Cortex of kidney (tissue), 1 donor: ENCODE results near the gene FRMD4A.
"Not testable (repeated sequence)": the region's sequence is repeated elsewhere in the genome, so short reads cannot be mapped to it uniquely, and the experiment has no call there.

ENCODE experiments used
- DNase-seq: peaks from one replicate; lab custom pipeline; 2025; lab: John Stamatoyannopoulos, UW

FRMD4A gene

GRCh38 chr10:14099885-14100284 is 230.8 kb downstream of the FRMD4A start:
- no peak for DNase-seq

DNA sequence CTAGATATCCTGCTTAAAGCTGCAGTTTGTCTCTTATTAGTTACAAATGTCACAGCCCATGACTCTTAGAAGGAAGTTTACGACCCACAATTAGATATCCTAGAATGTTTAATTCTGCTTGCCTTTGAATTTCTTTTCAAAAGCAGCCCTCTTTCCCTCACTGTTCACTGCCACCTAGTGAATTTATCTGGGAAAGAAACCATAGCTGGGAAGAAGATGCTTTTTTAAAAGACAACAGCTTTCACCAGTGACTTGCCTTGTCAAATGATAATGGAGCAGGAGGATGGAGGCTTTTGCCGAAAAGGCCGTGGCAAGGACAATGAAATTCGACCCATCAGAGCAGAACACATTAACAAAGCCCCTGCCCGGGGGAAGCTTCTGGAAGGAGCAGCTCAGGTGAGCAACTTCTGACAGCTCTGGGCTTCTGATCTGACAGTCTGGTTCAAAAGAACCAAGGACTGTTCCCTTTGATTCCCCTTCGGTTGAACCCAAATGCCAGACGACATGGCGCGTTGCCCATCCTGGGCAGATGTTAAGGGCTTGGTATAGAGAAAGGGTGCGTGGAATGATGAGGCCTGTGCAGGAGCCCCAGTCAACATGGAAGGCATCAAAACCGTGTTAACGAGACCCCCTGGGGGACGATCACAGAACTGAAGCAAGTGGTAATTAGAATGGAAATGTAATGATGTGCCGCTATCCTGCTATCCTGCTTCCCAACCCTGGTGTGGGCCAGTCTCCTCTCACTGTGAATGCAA is 236.8 kb downstream of the FRMD4A start:
- DNase-seq: no peak

- no peak for DNase-seq
Observed at GRCh38 chr10:14092799-14093198, 237.9 kb downstream of the FRMD4A start.

DNA sequence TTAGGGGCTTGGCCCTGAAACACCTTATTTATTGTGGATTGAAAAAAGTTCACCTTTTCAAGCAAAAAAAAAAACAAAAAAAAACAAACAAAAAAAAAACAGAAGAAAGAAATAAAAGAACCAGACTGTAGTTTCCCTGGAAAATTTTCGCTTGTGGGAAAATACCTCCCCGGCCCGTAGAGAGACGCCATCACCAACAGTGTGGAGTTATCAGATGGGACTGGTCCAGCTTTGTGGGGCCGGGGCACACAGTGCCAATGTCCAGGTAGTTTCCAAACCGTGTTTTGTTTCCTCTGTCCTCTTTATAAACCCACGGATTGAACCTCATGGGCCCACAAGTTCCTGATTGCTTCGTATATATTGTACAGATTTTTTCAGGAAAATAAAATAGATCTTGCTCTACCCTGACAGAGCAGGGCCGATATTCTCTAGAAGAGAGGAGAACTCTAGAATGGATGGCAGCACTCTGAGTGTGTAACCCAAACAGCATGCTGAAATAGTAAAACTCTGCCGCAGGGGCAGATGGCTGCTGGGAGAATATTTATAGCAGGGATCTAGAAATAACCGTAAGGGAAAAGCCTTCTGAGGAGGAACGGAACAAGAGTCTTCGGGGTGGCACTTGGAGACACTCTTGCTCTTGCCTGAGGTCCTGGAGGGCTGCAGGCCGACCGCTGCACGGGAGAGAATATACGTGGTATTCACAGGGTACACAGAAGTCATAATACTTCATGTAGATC is 241.0 kb downstream of the FRMD4A start:
- no peak for DNase-seq

DNA sequence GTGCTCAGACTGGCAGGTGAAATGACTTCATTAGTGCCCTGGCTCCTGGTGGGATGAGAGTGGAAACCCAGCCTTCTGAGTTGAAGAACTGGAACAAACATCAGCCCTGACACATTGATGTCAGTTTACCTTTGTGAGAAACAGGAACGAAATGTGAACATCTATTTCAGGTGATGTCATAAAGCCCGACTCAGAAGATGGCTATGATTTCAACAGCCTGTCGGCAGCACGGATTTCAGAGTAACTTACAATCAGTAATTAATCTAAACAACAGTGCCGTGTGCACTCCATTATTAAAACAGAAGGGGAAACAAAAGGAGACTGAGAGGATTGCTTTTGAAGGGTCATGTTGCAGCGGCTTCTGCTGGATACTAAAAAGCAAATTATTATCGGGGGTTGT is 243.2 kb downstream of the FRMD4A start:
- DNase-seq: no peak

DNA sequence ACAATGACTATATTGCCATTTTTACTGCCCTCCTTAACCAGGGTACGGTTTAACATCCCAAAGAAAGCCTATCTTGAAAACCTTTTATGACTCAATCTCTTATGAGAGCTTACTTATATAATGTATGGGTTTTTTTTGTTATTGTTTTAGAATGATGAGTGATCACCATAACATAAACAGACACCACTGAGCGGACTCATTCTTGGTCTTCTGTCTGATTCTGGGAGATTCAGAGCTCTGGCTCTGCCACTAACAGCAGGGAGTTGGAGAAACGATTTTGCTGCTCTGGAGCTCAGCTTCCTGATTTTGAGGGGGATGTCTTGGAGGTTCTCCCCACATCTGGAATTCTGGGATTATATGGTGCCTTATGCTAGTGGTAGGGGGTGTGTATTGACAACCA is 244.1 kb downstream of the FRMD4A start:
- no peak for DNase-seq

GRCh38 chr10:14084875-14085274 is 245.8 kb downstream of the FRMD4A start:
- no peak for DNase-seq

GRCh38 chr10:14080795-14081194 is 249.9 kb downstream of the FRMD4A start:
- no peak for DNase-seq

- DNase-seq: no peak
Observed at GRCh38 chr10:14077430-14077829, 253.3 kb downstream of the FRMD4A start.

GRCh38 chr10:14074062-14074884 is 256.5 kb downstream of the FRMD4A start:
- DNase-seq: no peak

DNA sequence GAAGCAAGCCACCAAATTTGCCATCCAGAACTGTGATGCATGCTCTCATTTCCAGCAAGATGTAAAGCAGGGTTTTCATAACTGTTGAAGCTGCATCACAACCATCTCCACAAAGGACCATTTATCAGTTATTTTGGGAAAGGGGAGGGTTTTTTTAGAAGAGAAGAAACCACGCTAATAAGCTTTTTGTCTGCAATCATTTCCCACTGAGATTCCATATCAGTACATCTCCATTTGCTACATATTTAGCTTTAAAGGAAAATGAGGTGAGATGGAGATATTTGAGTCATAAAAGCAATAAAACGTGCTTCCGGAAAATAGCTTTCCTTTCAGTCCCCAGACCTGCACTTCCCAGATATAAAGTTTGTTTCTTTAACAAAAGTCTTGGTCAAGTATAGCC is 258.2 kb downstream of the FRMD4A start:
- no peak for DNase-seq

GRCh38 chr10:14071956-14072355 is 258.8 kb downstream of the FRMD4A start:
- no peak for DNase-seq

- DNase-seq: no peak
Observed at GRCh38 chr10:14068601-14069250, 262.0 kb downstream of the FRMD4A start.

DNA sequence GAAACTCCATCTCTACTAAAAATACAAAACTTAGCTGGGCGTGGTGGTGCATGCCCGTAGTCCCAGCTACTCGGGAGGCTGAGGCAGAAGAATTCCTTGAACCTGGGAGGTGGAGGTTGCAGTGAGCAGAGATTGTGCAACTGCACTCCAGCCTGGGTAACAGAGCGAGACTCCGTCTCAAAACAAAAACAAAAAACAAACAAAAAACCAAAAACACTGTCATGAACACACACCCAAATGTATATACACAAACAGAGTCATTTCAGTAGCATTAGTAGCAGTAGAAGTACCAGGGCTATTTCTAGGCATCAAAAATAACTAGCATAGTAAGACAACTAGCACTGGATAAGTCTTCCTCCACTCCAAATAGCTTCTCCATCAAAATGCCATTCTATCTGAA is 263.1 kb downstream of the FRMD4A start:
- DNase-seq: not testable (repeated sequence)

DNA sequence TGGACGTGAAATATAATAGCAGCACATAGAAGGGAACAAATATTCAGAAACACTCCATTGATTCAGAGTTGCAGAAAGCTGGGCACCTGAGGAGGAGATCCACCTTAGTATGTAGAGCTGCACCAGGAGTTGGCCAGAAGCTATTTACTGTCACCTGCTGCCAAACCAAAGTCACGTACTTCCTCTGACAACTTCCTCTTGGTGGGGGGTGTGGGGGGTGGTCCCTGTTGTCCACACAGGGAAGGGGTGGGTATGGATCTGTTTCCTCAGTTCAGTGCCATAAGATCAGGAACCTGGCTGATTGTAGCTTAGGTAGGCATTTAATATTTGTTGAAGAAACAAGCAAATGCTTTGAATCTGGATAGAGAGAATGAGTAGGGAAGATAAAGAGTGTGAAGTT is 264.6 kb downstream of the FRMD4A start:
- no peak for DNase-seq

GRCh38 chr10:14063531-14064285 is 267.0 kb downstream of the FRMD4A start:
- DNase-seq: no peak

DNA sequence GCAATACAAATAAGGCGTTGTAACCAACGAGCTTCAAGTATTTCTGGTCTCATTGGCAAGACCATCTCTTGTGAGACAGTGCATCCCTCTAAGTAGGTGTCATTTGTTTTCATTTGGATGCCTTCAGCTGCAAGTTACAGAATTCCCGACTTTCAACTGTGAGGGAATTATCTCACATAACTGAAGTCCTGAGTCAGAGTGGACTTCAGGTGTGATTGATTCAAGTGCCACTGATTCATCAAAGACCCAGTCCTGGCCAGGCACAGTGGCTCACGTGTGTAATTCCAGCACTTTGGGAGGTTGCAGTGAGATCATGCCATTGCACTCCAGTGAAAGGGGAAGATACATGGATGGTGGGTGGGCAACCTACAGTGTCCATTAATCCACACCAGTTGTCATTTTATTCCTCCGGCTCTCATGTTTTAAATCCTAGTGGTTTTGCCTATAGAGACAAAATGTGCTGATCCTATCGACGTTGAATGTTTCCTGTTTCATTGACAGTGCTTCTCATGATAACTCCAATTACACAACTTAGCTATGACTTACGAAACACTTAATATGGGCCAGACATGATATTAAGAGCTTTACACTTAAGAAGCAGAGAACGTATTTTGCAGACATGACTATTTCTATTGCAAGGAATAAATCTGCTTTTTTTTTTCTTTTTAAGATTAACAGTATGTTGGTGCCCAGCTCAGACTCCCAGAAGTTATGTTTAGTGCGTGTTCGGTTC is 268.0 kb downstream of the FRMD4A start:
- no peak for DNase-seq

DNA sequence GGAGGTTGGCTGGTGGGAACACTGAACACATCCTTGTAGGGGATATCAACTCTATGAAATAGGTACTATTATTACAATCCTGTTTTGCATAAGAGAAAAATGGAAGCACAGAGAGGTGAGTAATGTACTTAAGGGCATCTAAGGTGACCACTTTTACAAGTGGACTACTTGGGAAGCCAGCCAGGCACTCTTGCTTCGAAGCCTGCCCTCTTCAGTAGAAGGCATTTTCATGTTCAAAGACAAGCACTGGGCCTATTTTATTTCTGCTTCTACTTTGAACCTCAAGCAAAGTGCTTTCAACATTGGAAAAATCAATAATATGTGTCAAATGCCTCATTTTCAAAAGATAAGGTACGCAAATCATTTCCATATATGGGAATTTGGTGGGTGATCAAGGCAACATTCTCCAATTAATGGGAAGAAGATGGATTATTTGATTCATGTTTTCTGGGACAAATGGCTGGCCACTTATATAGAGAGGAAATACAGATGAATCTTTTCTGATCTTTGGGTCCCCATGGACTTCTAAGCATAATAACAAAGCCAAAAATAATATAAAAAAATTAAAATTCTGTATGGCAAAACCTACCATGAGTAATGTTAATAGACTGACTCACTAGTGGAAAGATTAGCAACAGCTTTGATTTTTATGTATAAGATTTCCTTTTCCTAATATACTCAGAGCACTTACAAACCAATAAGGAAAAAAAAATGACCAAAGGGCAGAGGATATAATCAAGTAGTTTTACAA is 270.2 kb downstream of the FRMD4A start:
- no peak for DNase-seq

- DNase-seq: no peak
Observed at GRCh38 chr10:14056610-14057332, 274.0 kb downstream of the FRMD4A start.
